Measurements from ENCODE around the gene ZSCAN5C.

- TF ChIP-seq, protein P1, sequence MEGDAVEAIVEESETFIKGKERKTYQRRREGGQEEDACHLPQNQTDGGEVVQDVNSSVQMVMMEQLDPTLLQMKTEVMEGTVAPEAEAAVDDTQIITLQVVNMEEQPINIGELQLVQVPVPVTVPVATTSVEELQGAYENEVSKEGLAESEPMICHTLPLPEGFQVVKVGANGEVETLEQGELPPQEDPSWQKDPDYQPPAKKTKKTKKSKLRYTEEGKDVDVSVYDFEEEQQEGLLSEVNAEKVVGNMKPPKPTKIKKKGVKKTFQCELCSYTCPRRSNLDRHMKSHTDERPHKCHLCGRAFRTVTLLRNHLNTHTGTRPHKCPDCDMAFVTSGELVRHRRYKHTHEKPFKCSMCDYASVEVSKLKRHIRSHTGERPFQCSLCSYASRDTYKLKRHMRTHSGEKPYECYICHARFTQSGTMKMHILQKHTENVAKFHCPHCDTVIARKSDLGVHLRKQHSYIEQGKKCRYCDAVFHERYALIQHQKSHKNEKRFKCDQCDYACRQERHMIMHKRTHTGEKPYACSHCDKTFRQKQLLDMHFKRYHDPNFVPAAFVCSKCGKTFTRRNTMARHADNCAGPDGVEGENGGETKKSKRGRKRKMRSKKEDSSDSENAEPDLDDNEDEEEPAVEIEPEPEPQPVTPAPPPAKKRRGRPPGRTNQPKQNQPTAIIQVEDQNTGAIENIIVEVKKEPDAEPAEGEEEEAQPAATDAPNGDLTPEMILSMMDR (IDR thresholded peaks at IDR 0.05) = no peak
- TF ChIP-seq EP300 (IDR thresholded peaks at IDR 0.05) (no peak), POLR2A (IDR thresholded peaks at IDR 0.05; ENCODE audit: low read depth) (no peak), POLR2AphosphoS5 (IDR thresholded peaks at IDR 0.05) (no peak)
Measured at GRCh38 chr19:56152644-56153043, 49.4 kb upstream of the ZSCAN5C start.
